Measurements from ENCODE around the gene TMCO1.
"Not testable (repeated sequence)": the region's sequence is repeated elsewhere in the genome, so short reads cannot be mapped to it uniquely, and the experiment has no call there.

Gene TMCO1

GRCh38 chr1:165744913-165745312 lies 23.8 kb downstream of the TMCO1 start:
- DNase-seq = not testable (repeated sequence)

- no peak for DNase-seq
Measured at GRCh38 chr1:165742194-165742593, 26.5 kb downstream of the TMCO1 start.

- no peak for DNase-seq
Measured at GRCh38 chr1:165738794-165739193, 29.9 kb downstream of the TMCO1 start.

GRCh38 chr1:165737196-165737595 lies 31.5 kb downstream of the TMCO1 start:
- DNase-seq = no peak

- no peak for DNase-seq
Measured at GRCh38 chr1:165734906-165735305, 33.8 kb downstream of the TMCO1 start.

GRCh38 chr1:165726841-165727240 lies 41.8 kb downstream of the TMCO1 start:
- DNase-seq = no peak

GRCh38 chr1:165726169-165726568 lies 42.5 kb downstream of the TMCO1 start:
- no peak for DNase-seq

- no peak for DNase-seq
Measured at GRCh38 chr1:165717918-165718515, 50.7 kb downstream of the TMCO1 start.

- DNase-seq = not testable (repeated sequence)
Measured at GRCh38 chr1:165716265-165717051, 52.2 kb downstream of the TMCO1 start.

- DNase-seq = no peak
Measured at GRCh38 chr1:165712764-165713163, 55.9 kb downstream of the TMCO1 start.

- DNase-seq = no peak
Measured at GRCh38 chr1:165707984-165708706, 60.5 kb downstream of the TMCO1 start.

GRCh38 chr1:165703648-165704047 lies 65.0 kb downstream of the TMCO1 start:
- DNase-seq = no peak

- not testable (repeated sequence) for DNase-seq
Measured at GRCh38 chr1:165701922-165702321, 66.7 kb downstream of the TMCO1 start.

- no peak for DNase-seq
Measured at GRCh38 chr1:165699577-165699976, 69.1 kb downstream of the TMCO1 start.

- DNase-seq = no peak
Measured at GRCh38 chr1:165698761-165699052, 70.0 kb downstream of the TMCO1 start.

- DNase-seq = peak; percentile 69 to 86
Measured at GRCh38 chr1:165697881-165698760, 70.5 kb downstream of the TMCO1 start, which contains the start of gene ALDH9A1. TSS of gene ALDH9A1 (minus strand) at chr1:165698562. CDS start at chr1:165698558, 4 bp downstream.

- no peak for DNase-seq
Measured at GRCh38 chr1:165697491-165697880, 71.2 kb downstream of the TMCO1 start.

- DNase-seq = no peak
Measured at GRCh38 chr1:165696625-165697100, 72.0 kb downstream of the TMCO1 start.

GRCh38 chr1:165695031-165695430 lies 73.6 kb downstream of the TMCO1 start:
- DNase-seq = no peak

GRCh38 chr1:165688046-165688445 lies 80.6 kb downstream of the TMCO1 start:
- no peak for DNase-seq

GRCh38 chr1:165686971-165687433 lies 81.7 kb downstream of the TMCO1 start:
- no peak for DNase-seq

- DNase-seq = no peak
Measured at GRCh38 chr1:165686121-165686970, 82.3 kb downstream of the TMCO1 start.

Data from cerebellar nuclear complex (tissue), 1 donor.